ENCODE results near the gene ZNF816.

Gene ZNF816

DNA sequence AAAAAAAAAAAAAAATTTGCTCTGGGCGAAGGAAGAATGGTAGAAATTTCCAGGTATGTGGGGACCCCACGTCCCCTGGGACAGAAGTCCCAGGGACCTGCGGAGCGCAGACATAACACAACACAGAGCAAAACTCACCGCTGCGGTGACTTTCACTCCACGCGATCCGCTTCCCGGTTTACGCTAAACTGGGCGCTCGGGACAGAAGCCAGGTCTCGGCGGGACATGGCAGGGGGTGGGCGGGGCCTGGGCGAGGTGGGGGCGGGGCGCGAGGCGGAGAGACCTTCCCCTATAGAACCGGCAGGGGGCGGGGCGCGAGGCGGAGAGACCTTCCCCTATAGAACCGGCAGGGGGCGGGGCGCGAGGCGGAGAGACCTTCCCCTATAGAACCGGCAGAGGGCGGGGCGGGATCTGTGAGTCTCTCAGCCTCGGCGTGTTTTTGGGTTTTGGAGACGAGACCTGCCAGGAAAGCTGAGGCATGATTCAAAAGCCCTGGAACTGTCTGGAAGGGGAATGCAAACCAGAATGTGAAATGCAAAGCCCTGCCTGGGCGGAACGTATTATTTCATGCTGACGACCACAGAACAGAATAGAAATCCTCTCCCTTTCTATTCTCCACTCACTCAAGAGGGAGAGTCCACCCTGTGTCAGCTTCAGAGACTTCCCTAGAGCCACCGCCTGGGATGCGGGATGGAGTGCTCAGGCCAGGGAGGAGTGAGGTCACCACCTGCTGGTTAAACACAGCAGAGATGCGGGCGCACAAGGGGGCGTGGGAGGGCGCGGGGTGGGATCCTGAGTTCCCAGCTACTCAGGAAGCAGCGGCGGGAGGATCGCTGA is 30.9 kb upstream of the ZNF816 start:
- peak; percentile 28 for DNase-seq (ENCODE audit: extremely low read depth, insufficient read length)
- Histone ChIP-seq H3K36me3 (ENCODE audit: control insufficient read depth, insufficient read depth, low read length) (no peaks in the 10 kb centered on the region), H3K27me3 (replicated peaks; ENCODE audit: control insufficient read depth, insufficient read depth, low read length) (no peaks in the 10 kb centered on the region), H3K4me3 (replicated peaks; ENCODE audit: low read depth, low read length) (no peak overlapping the region; the same call in 1 of the 2 replicates)
- TF ChIP-seq, protein P1, sequence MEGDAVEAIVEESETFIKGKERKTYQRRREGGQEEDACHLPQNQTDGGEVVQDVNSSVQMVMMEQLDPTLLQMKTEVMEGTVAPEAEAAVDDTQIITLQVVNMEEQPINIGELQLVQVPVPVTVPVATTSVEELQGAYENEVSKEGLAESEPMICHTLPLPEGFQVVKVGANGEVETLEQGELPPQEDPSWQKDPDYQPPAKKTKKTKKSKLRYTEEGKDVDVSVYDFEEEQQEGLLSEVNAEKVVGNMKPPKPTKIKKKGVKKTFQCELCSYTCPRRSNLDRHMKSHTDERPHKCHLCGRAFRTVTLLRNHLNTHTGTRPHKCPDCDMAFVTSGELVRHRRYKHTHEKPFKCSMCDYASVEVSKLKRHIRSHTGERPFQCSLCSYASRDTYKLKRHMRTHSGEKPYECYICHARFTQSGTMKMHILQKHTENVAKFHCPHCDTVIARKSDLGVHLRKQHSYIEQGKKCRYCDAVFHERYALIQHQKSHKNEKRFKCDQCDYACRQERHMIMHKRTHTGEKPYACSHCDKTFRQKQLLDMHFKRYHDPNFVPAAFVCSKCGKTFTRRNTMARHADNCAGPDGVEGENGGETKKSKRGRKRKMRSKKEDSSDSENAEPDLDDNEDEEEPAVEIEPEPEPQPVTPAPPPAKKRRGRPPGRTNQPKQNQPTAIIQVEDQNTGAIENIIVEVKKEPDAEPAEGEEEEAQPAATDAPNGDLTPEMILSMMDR (IDR thresholded peaks at IDR 0.05; ENCODE audit: insufficient read depth, low read length, poor library complexity, severe bottlenecking) = peak; percentile 26

DNA sequence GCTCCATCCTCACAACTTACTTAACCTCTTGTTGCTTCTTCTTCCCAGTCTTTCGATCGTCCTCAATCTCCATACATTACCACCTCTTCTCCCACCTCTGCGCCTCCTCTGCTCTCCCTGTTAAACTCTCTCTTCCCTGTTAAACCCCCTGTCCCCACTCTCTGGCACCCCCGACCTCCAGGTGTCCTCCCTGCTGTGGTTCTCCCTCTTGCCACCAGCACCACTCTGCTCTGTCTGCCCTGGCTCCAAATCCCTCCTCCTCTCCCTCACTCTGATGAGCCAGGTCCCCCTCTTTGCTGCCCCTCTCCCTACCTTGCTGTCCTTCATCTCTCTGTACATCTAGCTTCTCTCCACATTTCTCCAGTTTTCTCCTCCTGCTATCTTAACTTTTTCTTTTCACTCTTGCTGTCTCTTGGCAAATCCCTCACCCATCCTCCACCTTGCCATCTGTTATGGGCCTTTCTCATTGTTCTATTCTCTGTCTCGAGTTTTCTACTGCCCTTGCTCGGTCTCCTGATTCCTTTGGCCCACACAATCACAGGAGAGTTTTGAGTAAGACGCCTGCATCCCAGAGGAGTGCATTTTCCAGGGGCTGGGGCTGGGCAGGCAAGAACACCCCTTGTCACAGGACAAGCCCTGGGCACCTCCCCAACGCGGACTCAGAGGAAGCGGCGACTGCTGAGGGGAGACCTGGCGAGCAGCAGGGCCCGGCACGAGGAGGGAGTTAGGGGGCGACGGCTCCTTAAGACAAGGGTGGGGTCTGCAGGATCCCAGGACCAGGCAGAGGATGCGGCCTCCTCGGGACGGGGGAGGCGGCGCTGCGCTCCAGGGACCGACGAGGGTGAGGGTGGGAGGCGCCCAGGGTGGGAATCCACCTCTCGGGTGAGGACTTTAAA is 29.7 kb upstream of the ZNF816 start:
- H3K27me3 ChIP-seq (replicated peaks; ENCODE audit: control insufficient read depth, insufficient read depth, low read length) = no peaks in the 10 kb centered on the region
- no peaks in the 10 kb centered on the region for H3K36me3 ChIP-seq (ENCODE audit: control insufficient read depth, insufficient read depth, low read length)
- no peak for DNase-seq (ENCODE audit: extremely low read depth, insufficient read length)
- TF ChIP-seq, protein P1 (IDR thresholded peaks at IDR 0.05; ENCODE audit: insufficient read depth, low read length, poor library complexity, severe bottlenecking) = no peak
- no peak overlapping the region for H3K4me3 ChIP-seq (replicated peaks; ENCODE audit: low read depth, low read length)

DNA sequence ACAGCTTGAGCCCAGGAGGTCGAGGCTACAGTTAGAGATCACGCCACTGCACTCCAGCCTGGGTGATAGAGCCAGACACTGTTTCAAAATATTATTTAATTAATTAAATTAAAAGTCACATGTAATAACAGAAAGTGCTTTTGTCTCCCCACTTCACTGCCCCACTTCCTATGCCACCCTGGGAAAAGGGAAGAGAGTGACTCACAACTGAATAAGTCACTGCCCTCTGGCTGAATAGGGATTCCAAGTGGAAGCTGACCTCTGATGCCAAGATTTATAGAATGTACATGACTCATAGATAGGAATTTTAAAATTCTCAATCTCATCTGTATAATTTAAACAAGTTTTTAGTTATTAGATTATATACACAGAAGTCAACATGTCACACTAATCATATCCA is 28.8 kb upstream of the ZNF816 start:
- Histone ChIP-seq H3K36me3 (ENCODE audit: control insufficient read depth, insufficient read depth, low read length) (no peaks in the 10 kb centered on the region), H3K27me3 (replicated peaks; ENCODE audit: control insufficient read depth, insufficient read depth, low read length) (no peaks in the 10 kb centered on the region), H3K4me3 (replicated peaks; ENCODE audit: low read depth, low read length) (no peak overlapping the region)
- DNase-seq (ENCODE audit: extremely low read depth, insufficient read length) = no peak
- TF ChIP-seq, protein P1 (IDR thresholded peaks at IDR 0.05; ENCODE audit: insufficient read depth, low read length, poor library complexity, severe bottlenecking) = no peak

DNA sequence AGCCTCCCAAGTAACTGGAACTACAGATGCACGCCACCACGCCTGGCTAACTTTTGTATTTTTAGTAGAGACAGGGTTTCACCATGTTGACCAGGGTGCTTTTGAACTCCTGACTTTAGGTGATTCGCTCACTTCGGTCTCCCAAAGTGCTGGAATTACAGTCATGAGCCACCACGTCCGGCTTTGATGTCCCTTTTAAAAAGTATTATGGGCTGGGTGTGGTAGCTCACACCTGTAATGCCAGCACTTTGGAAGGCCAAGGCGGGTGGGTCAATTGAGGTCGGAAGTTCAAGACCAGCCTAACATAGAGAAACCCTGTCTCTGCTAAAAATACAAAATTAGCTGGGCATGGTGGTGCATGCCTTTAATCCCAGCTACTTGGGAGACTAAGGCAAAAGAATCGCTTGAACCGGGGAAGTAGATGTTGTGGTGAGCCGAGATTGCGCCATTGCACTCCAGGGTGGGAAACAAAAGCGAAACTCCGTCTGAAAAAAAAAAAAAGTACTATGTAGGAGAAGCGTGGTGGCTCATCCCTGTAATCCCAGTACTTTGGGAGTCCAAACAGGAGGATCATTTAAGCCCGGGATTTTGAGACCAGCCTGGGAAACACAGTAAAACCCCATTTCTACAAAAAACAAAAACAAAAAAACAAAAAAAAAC is 28.2 kb upstream of the ZNF816 start:
- Histone ChIP-seq H3K27me3 (replicated peaks; ENCODE audit: control insufficient read depth, insufficient read depth, low read length) (no peaks in the 10 kb centered on the region), H3K36me3 (ENCODE audit: control insufficient read depth, insufficient read depth, low read length) (no peaks in the 10 kb centered on the region), H3K4me3 (replicated peaks; ENCODE audit: low read depth, low read length) (no peak overlapping the region)
- TF ChIP-seq, protein P1 (IDR thresholded peaks at IDR 0.05; ENCODE audit: insufficient read depth, low read length, poor library complexity, severe bottlenecking) = no peak
- DNase-seq (ENCODE audit: extremely low read depth, insufficient read length) = no peak

DNA sequence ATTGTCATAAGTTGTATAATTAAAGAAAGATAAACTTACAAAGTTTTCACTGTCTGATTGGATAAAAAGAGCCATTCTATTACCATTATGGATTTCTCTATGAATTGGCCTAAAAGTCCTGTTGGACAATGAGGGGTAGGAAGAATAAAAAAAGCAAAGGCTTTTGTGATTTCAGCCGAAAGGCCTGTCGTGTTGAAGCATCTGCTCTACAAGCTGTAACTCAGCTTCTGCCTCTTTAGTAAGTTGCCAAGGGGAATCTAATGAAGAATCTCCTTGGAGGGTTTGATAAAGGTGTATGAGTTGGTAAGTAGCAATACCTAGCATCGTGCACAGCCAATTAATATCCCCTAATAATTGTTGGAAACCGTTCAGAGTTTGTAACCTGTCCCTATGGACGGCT is 25.8 kb upstream of the ZNF816 start:
- no peak for DNase-seq (ENCODE audit: extremely low read depth, insufficient read length)
- no peak overlapping the region for H3K4me3 ChIP-seq (replicated peaks; ENCODE audit: low read depth, low read length)
- no peaks in the 10 kb centered on the region for H3K27me3 ChIP-seq (replicated peaks; ENCODE audit: control insufficient read depth, insufficient read depth, low read length)
- TF ChIP-seq, protein P1 (IDR thresholded peaks at IDR 0.05; ENCODE audit: insufficient read depth, low read length, poor library complexity, severe bottlenecking) = no peak
- H3K36me3 ChIP-seq (ENCODE audit: control insufficient read depth, insufficient read depth, low read length) = no peaks in the 10 kb centered on the region
